Osteocyte (in vitro differentiated cells): ENCODE data around the gene C2orf76. TPM values are rescaled to one million over a fixed set of nuclear protein-coding genes. Genes with fewer than 3 reads are reported as not detected.
"Not testable (repeated sequence)": the region's sequence is repeated elsewhere in the genome, so short reads cannot be mapped to it uniquely, and the experiment has no call there.

Experiments
- DNase-seq: peaks from one replicate; pipeline ENCODE4 v3.0.0; 2021; ENCODE audit warnings: mixed read lengths; ENCODE audit not compliant: unreplicated experiment; ENCODE audit errors: extremely low spot score
- H3K27ac Mint-ChIP-seq: one replicate; pipeline ENCODE4 v1.8.0; 2021; ENCODE audit warnings: mild to moderate bottlenecking, mixed read lengths; ENCODE audit not compliant: unreplicated experiment
- H3K27me3 Mint-ChIP-seq: one replicate; pipeline ENCODE4 v1.8.0; 2021; ENCODE audit warnings: mixed read lengths; ENCODE audit not compliant: unreplicated experiment
- H3K36me3 Mint-ChIP-seq: one replicate; pipeline ENCODE4 v1.8.0; 2021; ENCODE audit warnings: mixed read lengths; ENCODE audit not compliant: unreplicated experiment
- H3K4me1 Mint-ChIP-seq: one replicate; pipeline ENCODE4 v1.8.0; 2021; ENCODE audit warnings: mixed read lengths; ENCODE audit not compliant: unreplicated experiment
- H3K4me3 Mint-ChIP-seq: one replicate; pipeline ENCODE4 v1.8.0; 2021; ENCODE audit warnings: mild to moderate bottlenecking, moderate library complexity, mixed read lengths; ENCODE audit not compliant: unreplicated experiment
- H3K9me3 Mint-ChIP-seq: one replicate; pipeline ENCODE4 v1.8.0; 2021; ENCODE audit warnings: mixed read lengths; ENCODE audit not compliant: unreplicated experiment
- CTCF ChIP-seq: fragments of 200-600 bp; sonication (generic); IDR thresholded peaks from 2 replicates; pipeline ENCODE4 v1.5.0; 2021; ENCODE audit warnings: antibody characterized with exemption, mild to moderate bottlenecking, moderate library complexity
- total RNA-seq: library from RNA; stranded (reverse); gene quantifications from 2 replicates; pipeline ENCODE4 v1.2.1, GENCODE V29; 2021

C2orf76 gene
- total RNA-seq, 1 donor from 2014 or later = 11.1 TPM

GRCh38 chr2:119282146-119282995 lies 84.3 kb downstream of the C2orf76 start:
- DNase-seq = no peak
- Mint-ChIP-seq H3K9me3 (no peaks in the 10 kb centered on the region), H3K4me3 (no peak overlapping the region), H3K4me1 (no peaks in the 10 kb centered on the region), H3K36me3 (no peaks in the 10 kb centered on the region), H3K27ac (no peak overlapping the region), H3K27me3 (no peaks in the 10 kb centered on the region)
- TF ChIP-seq CTCF = no peak

DNA sequence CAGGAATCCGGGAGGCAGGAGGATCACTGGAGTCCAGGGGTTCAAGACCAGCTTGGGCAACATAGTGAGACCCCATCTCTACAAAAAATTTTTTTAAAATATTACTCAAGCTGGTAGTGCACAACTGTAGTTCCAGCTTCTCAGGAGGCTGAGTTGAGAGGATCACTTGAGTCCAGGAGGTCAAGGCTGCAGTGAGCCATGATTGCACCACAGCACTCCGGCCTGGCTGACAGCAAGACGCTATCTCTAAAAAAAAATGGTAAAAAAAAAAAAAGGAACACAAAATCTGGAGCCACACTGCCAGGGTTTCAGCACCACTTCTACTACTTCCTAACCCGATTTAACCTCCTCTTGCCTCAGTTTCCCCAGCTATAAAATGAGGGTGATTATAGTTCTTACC lies 86.0 kb downstream of the C2orf76 start:
- Mint-ChIP-seq H3K36me3 (no peaks in the 10 kb centered on the region), H3K4me1 (peaks cover 10% of the 10 kb centered on the region), H3K9me3 (no peaks in the 10 kb centered on the region), H3K27me3 (no peaks in the 10 kb centered on the region), H3K27ac (no peak overlapping the region), H3K4me3 (no peak overlapping the region)
- TF ChIP-seq CTCF = no peak
- no peak for DNase-seq

GRCh38 chr2:119279666-119280065 lies 87.0 kb downstream of the C2orf76 start:
- no peaks in the 10 kb centered on the region for H3K36me3 Mint-ChIP-seq
- DNase-seq = no peak
- no peak for TF ChIP-seq CTCF
- H3K9me3 Mint-ChIP-seq = no peaks in the 10 kb centered on the region
- H3K27me3 Mint-ChIP-seq = peaks cover 3% of the 10 kb centered on the region
- no peak overlapping the region for H3K27ac Mint-ChIP-seq
- no peak overlapping the region for H3K4me3 Mint-ChIP-seq
- H3K4me1 Mint-ChIP-seq = peaks cover 10% of the 10 kb centered on the region

DNA sequence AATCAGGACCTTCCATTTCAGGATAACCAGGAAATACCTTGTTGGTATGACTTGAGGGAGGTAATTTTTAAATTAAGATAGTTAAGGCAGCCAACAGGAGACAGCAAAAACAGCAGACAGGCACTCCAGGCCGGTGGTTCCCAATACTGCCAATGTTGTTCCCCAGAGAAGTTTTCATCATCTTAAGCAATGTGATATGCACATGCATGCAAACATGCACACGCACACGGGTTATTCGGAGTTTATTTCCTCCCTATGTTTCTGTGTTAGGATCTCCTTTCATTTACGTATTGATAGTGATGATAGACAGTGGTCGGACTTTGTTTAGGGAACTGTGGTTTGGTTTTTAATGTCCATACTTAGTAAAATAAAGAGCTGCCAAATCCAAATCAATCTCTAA lies 87.7 kb downstream of the C2orf76 start:
- no peak overlapping the region for H3K27ac Mint-ChIP-seq
- H3K36me3 Mint-ChIP-seq = no peaks in the 10 kb centered on the region
- H3K9me3 Mint-ChIP-seq = no peaks in the 10 kb centered on the region
- H3K4me3 Mint-ChIP-seq = no peak overlapping the region
- TF ChIP-seq CTCF = no peak
- H3K27me3 Mint-ChIP-seq = peaks cover 3% of the 10 kb centered on the region
- DNase-seq = no peak
- H3K4me1 Mint-ChIP-seq = peaks cover 10% of the 10 kb centered on the region

- peaks cover 10% of the 10 kb centered on the region for H3K4me1 Mint-ChIP-seq
- not testable (repeated sequence) for H3K27ac Mint-ChIP-seq, DNase-seq, H3K4me3 Mint-ChIP-seq, H3K27me3 Mint-ChIP-seq, H3K9me3 Mint-ChIP-seq, H3K36me3 Mint-ChIP-seq
These were observed 88.2 kb downstream of the C2orf76 start for GRCh38 chr2:119278385-119278784.
